ENCODE data around the gene DHRS2. TPM values are rescaled to one million over a fixed set of nuclear protein-coding genes. Genes with fewer than 3 reads are reported as not detected.
"Not testable (repeated sequence)": the region's sequence is repeated elsewhere in the genome, so short reads cannot be mapped to it uniquely, and the experiment has no call there.

DHRS2 gene
- total RNA-seq, 2 experiments from 2014 or later, result 10.4 to 11.6 TPM

DNA sequence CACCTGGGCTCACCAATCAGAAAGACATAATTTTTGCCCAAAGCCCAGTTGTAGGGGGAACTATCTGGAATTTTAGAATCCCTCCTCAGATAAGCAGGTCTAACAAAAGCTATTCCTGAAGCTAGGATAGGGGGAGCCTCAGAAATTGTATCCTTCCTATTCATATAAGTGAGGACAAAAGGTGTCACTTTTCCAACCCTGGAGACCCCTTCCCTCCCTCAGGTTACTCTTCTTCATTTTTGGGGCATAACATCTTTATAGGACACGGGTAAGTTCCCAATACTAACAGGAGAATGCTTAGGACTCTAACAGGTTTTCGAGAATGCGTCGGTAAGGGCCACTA, 1.1 kb downstream of the DHRS2 start:
- not testable (repeated sequence) for H3K9me3 Mint-ChIP-seq, H3K4me3 Mint-ChIP-seq, H3K4me1 Mint-ChIP-seq, H3K27me3 Mint-ChIP-seq, H3K27ac Mint-ChIP-seq, DNase-seq, H3K36me3 Mint-ChIP-seq

DNA sequence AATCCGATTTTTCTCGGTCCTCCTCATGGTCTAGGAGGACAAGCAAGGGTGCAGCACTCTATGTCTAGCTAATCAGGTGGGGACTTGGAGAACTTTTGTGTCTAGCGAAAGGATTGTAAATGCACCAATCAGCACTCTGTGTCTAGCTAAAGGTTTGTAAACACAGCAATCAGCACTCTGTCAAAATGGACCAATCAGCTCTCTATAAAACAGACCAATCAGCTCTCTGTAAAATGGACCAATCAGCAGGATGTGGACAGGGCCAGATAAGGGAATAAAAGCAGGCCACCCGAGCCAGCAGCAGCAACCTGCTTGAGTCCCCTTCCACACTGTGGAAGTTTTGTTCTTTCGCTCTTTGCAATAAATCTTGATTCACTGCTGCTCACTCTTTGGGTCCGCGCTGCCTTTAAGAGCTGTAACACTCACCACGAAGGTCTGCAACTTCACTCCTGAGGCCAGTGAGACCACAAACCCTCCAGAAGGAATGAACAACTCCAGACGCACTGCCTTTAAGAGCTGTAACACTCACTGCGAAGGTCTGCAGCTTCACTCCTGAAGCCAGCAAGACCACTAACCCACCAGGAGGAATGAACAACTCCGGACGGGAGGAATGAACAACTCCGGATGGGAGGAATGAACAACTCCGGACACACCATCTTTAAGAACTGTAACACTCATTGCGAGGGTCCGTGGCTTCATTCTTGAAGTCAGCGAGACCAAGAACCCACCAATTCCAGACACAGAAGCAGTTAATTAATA, 1.7 kb downstream of the DHRS2 start:
- not testable (repeated sequence) for H3K27ac Mint-ChIP-seq, H3K4me3 Mint-ChIP-seq, DNase-seq, H3K9me3 Mint-ChIP-seq, H3K36me3 Mint-ChIP-seq, H3K4me1 Mint-ChIP-seq, H3K27me3 Mint-ChIP-seq

DNA sequence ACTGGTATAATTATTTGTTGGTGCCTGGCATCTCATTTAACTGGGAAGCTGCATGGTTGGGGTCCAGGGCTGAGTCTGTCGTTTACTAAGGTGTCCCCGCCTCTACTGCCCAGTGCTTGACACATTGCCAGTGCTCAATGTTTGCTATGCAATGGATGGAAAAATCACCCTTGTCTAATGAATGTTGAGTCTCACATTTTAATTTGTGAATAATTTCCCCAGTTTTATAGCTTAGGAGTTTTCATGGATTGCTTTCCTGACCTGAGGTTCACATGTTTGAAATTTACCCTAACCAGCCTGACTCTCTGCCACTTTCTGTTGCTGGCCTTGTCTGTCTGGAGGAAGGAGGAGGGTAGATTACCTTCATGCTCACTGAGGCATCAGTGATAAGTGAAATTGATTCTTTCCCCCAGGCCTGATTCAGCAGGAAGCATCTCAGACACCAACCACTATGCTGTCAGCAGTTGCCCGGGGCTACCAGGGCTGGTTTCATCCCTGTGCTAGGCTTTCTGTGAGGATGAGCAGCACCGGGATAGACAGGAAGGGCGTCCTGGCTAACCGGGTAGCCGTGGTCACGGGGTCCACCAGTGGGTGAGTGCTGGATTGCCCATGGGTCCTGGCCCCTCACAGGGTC, 2.4 kb downstream of the DHRS2 start:
- H3K4me3 Mint-ChIP-seq, result no peak overlapping the region
- no peaks in the 10 kb centered on the region for H3K27me3 Mint-ChIP-seq
- no peak overlapping the region for H3K27ac Mint-ChIP-seq

DNA sequence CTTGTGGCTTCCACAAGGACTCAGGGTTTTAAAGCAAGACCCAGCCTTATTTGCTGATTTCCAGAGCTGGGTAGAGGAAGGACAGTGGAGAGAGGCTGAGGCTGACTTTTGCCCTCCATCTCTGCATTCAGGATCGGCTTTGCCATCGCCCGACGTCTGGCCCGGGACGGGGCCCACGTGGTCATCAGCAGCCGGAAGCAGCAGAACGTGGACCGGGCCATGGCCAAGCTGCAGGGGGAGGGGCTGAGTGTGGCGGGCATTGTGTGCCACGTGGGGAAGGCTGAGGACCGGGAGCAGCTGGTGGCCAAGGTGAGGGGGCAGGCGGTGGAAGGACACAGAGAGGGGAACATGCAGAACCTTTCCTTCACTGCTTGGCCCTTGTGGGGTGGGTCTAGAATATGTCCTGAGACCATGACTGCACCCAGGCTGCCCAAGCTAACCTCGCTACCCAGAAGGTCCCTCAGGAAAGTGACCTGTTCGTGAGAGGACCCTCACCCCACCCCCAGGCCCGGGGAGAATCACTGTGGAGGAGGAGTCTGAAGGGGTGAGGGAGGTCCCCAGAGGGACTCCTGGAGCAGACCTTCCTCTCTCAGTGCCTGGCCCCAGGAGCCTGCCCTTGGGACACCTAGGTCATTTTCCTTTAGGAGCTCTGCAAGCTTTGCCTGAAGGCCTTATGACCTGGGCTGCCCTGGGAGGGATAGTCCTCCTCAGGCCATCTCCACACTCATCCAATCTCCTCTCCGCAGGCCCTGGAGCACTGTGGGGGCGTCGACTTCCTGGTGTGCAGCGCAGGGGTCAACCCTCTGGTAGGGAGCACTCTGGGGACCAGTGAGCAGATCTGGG, 3.1 kb downstream of the DHRS2 start:
- Mint-ChIP-seq H3K9me3 (no peaks in the 10 kb centered on the region), H3K4me3 (no peak overlapping the region), H3K27me3 (no peaks in the 10 kb centered on the region), H3K4me1 (no peaks in the 10 kb centered on the region), H3K36me3 (no peaks in the 10 kb centered on the region), H3K27ac (no peak overlapping the region)
- DNase-seq, result no peak

More for the DNA sequence above, 2.4 kb downstream of the DHRS2 start:
- Mint-ChIP-seq H3K36me3 (no peaks in the 10 kb centered on the region), H3K4me1 (no peaks in the 10 kb centered on the region), H3K9me3 (no peaks in the 10 kb centered on the region)
- DNase-seq, result no peak

DNA sequence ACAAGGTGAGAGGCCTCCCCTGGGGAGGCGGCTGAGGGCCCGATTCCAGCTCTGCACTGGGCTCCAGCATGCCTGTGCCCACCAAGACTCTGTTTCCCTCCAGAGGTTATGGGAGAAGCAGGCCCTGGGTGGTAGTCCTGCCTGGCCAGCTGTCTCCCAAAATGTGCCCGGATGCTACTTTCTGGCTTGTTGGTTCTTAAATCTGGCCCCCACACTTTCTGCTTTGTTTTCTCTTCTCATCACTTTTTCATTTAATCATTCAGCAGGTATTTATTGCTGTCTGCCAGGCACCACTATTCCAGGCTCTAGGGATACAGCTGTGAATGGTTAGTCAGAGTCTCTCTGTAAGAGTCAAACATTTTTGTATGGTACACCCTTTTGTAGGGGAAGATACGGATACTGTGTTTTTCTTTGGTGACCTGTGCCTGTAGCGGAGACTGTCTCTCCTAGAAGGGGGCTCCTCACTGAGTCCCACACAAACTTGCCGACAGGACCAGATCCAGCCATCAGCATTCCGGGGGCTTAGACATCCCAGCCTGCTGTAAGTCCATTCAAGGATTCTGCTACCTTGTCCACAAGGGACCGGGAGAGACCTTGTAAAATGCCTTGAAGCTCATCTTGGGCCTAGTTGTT, 3.8 kb downstream of the DHRS2 start:
- no peaks in the 10 kb centered on the region for H3K4me1 Mint-ChIP-seq
- H3K9me3 Mint-ChIP-seq, result no peaks in the 10 kb centered on the region
- DNase-seq, result no peak
- no peak overlapping the region for H3K4me3 Mint-ChIP-seq
- H3K36me3 Mint-ChIP-seq, result no peaks in the 10 kb centered on the region
- no peaks in the 10 kb centered on the region for H3K27me3 Mint-ChIP-seq
- H3K27ac Mint-ChIP-seq, result no peak overlapping the region

DNA sequence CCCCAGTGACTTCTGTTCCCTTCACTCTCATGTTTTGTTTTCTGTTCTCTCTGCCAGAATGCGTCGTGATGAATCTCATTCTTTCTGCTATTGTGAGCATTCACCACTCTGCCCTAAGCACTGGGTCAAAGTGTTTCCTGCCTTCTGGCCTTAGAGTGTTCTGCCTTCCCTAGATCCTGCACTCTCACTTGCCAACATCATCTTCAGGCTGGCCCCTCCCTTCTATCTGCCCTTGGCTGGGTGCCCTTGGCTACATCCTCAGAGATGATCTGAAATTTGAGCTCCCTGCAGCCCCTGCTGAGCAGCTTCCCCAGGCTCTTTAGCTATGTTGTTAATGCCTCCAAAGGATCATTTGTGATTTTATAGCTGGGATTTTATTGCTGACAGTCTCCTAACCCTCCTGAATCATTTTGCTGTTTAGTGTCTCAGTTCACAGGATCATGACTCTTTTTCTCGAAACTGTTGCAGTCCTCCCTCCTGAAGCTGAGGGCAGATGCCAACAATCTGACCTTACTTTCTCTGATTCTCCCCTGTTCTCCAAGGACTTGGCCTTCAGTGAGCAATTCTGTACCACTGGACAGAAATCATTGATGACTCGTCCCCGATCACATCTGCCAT, 4.5 kb downstream of the DHRS2 start:
- DNase-seq, result no peak
- Mint-ChIP-seq H3K27me3 (no peaks in the 10 kb centered on the region), H3K4me1 (no peaks in the 10 kb centered on the region), H3K9me3 (no peaks in the 10 kb centered on the region), H3K4me3 (no peak overlapping the region), H3K36me3 (no peaks in the 10 kb centered on the region), H3K27ac (no peak overlapping the region)

DNA sequence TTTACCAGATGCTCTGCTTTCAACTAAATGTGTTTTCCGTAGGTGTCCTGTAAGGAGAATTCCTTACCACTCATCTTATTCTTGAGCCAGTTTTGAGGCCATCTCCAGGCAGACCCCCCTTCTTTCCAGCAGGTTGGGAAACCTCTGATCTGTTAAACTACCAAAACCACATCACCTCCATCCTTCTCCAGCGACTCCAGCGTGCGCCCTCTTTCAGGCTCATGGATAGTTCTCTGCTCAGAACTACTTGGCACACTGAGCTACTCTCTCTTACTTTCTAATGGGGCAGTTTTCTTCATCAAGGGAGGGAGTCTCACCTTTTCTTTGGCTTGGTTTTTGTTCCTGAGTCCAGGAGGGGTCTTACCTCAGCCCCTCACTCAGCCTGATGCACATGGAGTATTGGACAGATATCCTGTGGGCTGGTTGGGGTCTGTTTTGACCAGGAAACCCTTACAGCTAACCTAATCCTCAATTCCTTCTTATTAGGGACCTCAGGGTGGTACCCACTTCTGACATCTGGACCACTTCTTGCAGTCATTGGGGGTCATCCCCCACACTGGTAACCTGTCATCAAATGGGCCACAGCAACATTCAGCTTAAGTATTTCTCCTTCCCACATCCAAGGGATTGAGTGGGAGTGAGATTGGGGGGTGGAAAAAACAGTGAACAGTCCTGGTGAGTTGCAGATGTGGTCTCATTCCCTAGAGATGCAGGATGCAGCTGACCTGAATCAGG, 5.2 kb downstream of the DHRS2 start:
- Mint-ChIP-seq H3K27me3 (no peaks in the 10 kb centered on the region), H3K9me3 (no peaks in the 10 kb centered on the region), H3K4me3 (no peak overlapping the region), H3K27ac (no peak overlapping the region), H3K4me1 (no peaks in the 10 kb centered on the region), H3K36me3 (no peaks in the 10 kb centered on the region)
- no peak for DNase-seq

DNA sequence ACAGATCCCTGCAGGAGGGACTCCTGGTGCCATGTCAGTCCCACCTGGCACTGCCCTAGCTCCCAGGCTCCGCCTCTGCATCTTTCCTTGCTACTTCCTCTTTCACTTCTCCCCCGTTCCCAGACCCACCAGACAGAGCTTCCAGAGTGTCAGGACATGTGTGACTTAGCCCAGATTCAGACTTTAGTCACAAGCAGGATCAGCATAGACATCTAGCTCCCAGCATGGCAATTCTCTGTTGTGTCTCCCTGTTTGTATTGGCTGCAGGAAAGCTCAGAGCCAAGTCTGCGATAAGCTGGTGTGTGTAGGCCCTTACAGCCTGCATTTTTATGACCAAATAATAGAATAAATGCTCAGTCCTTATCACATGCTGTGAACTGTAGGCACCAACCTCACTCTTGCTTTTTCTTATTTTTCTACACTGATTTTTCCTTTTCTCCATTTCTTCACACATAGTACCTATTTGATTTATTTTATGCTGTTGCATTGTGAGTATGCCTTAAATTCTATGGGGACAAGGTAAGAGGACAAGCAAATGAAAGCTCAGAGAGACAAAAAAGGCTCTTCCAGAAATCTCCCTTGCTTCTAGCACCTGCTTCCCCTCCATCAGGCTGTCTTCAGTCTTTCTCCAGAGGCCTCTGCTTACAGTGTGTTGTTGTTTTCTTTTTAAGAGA, 5.9 kb downstream of the DHRS2 start:
- Mint-ChIP-seq H3K4me3 (no peak overlapping the region), H3K27me3 (no peaks in the 10 kb centered on the region), H3K27ac (no peak overlapping the region), H3K36me3 (no peaks in the 10 kb centered on the region), H3K9me3 (no peaks in the 10 kb centered on the region), H3K4me1 (no peaks in the 10 kb centered on the region)
- DNase-seq, result no peak

DNA sequence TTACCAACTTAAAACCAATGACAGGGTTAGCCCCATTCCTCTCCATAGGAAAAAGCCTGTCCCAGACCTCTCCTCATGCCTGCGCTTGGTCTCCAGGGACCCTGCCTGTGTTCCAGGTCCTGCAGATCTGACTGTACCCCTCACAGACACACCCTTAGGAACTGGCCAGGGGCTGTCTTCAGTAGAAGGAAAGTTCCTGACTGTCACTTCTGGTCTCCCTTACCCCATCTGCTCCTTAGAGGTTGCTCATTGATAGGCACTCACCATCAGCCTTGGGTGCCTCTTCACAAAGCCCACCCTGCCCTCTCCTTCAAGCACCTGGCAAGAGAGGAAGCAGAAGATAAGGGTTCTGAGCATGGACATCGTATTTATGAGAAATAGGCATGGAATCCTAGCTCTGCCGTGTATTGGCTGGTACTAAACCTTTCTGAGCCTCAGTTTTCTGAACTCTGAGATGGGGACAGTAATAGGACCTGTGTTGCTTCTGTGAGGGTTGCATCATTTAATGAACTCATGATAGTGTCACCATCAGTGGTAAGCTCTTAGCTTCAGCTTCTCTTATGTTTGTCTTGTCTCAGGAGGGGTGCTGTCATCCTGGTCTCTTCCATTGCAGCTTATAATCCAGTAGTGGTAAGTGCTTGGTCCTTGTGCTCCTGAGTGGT, 7.5 kb downstream of the DHRS2 start:
- Mint-ChIP-seq H3K27ac (no peak overlapping the region), H3K4me3 (no peak overlapping the region), H3K9me3 (no peaks in the 10 kb centered on the region), H3K27me3 (no peaks in the 10 kb centered on the region), H3K36me3 (no peaks in the 10 kb centered on the region), H3K4me1 (no peaks in the 10 kb centered on the region)
- no peak for DNase-seq

DNA sequence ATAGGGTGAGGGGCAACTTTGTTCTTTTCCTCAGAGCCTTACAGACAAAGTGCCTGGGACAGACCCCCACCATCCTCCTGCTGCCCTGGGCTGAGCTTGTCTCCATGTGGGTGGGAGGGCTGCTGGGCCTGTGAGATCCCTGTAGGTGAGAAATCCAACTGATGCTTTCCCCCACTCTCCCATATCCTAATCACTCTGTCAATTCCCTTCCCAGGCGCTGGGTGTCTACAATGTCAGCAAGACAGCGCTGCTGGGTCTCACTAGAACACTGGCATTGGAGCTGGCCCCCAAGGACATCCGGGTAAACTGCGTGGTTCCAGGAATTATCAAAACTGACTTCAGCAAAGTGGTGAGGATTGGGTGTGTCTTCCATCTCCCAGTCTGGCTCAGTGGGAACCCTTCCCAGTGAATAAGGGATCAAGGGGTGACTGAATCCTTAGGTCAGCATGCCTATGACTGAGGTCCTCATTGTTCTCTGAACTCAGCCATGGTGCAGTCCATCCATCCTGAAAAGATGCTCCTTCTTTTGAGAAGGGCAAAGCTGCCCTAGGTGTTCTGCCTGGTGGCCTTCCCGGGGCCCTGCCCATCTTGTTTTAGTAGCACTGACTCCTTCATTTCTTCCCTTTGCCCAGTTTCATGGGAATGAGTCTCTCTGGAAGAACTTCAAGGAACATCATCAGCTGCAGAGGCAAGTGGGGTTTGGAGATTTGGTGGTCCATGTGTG, 8.2 kb downstream of the DHRS2 start:
- H3K27me3 Mint-ChIP-seq, result no peaks in the 10 kb centered on the region
- DNase-seq, result no peak
- no peaks in the 10 kb centered on the region for H3K36me3 Mint-ChIP-seq
- no peaks in the 10 kb centered on the region for H3K9me3 Mint-ChIP-seq
- no peak overlapping the region for H3K4me3 Mint-ChIP-seq
- H3K4me1 Mint-ChIP-seq, result no peaks in the 10 kb centered on the region
- no peak overlapping the region for H3K27ac Mint-ChIP-seq

DNA sequence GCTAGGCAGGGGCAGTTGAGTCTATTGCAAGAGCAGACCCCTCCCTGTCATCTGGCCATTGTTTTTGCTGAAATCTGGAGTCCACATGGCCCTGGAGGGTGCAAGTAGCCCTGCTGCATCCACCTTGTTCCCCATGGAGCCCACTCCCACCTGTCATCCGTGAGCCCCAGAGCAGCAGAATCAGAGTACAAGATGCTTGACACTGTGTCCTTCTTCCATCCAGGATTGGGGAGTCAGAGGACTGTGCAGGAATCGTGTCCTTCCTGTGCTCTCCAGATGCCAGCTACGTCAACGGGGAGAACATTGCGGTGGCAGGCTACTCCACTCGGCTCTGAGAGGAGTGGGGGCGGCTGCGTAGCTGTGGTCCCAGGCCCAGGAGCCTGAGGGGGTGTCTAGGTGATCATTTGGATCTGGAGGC, 8.8 kb downstream of the DHRS2 start:
- H3K9me3 Mint-ChIP-seq, result no peaks in the 10 kb centered on the region
- no peak overlapping the region for H3K4me3 Mint-ChIP-seq
- no peak for DNase-seq
- H3K27me3 Mint-ChIP-seq, result no peaks in the 10 kb centered on the region
- H3K27ac Mint-ChIP-seq, result no peak overlapping the region
- H3K4me1 Mint-ChIP-seq, result no peaks in the 10 kb centered on the region
- no peaks in the 10 kb centered on the region for H3K36me3 Mint-ChIP-seq

DNA sequence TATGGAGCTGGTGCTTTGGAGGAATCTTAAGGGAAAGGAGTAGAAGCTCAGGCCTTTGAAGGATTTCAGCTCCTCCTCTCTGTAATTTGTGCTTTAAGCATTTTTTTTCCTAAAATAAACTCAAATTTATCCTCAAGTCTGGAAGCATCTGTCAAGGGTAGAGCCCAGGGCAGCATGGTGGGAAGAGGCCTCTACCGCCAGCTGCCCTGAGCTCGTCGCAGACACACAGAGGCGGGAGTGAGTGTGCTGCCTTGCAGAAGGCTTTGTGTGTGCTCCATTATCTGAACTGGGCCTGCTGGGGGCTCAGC, 9.3 kb downstream of the DHRS2 start:
- DNase-seq, result no peak
- Mint-ChIP-seq H3K4me3 (no peak overlapping the region), H3K27me3 (no peaks in the 10 kb centered on the region), H3K27ac (no peak overlapping the region), H3K36me3 (no peaks in the 10 kb centered on the region), H3K4me1 (no peaks in the 10 kb centered on the region), H3K9me3 (no peaks in the 10 kb centered on the region)
